Neural cell (in vitro differentiated cells): ENCODE data around the gene CCDC148. TPM values are rescaled to one million over a fixed set of nuclear protein-coding genes. Genes with fewer than 3 reads are reported as not detected.

Experiments
- H2AFZ ChIP-seq: fragments of 200-600, 300-800 bp; sonication (generic), shearing (Covaris generic); 2 replicates; pipeline ENCODE4 v1.6.0; 2014; ENCODE audit warnings: low read depth, mild to moderate bottlenecking, antibody characterized with exemption, low read length, moderate library complexity
- H3F3A ChIP-seq: fragments of 200-600 bp; shearing (Covaris generic); 2 replicates; pipeline ENCODE4 v1.6.1; 2016; ENCODE audit warnings: mild to moderate bottlenecking, moderate library complexity, mixed read lengths, antibody characterized with exemption, low read length; ENCODE audit not compliant: insufficient read depth, poor library complexity, severe bottlenecking
- H3K27ac ChIP-seq: fragments of 200-600, 300-800 bp; sonication (generic), shearing (Covaris generic); 2 replicates; pipeline ENCODE4 v1.5.1; 2014; ENCODE audit warnings: mild to moderate bottlenecking, low read length, moderate library complexity
- H3K27me3 ChIP-seq: fragments of 300-800, 200-600 bp; sonication (generic), shearing (Covaris generic); 2 replicates; pipeline ENCODE4 v1.6.0; 2014; ENCODE audit warnings: mild to moderate bottlenecking, low read depth, low read length, moderate library complexity; ENCODE audit not compliant: insufficient read depth
- H3K36me3 ChIP-seq: fragments of 300-800, 200-600 bp; sonication (generic), shearing (Covaris generic); 2 replicates; pipeline ENCODE4 v1.5.1; 2014; ENCODE audit warnings: mild to moderate bottlenecking, antibody characterized with exemption, low read length, moderate library complexity; ENCODE audit not compliant: insufficient read depth
- H3K4me2 ChIP-seq: fragments of 300-800, 200-600 bp; sonication (generic), shearing (Covaris generic); 2 replicates; pipeline ENCODE4 v1.6.0; 2014; ENCODE audit warnings: mild to moderate bottlenecking, low read length
- H3K4me3 ChIP-seq: fragments of 300-800, 200-600 bp; sonication (generic), shearing (Covaris generic); 2 replicates; pipeline ENCODE4 v1.5.1; 2014; ENCODE audit warnings: mild to moderate bottlenecking, low read length, moderate library complexity
- H3K79me2 ChIP-seq: fragments of 200-600 bp; shearing (Covaris generic); replicated peaks from 2 replicates; pipeline ENCODE4 v1.6.0; 2014; ENCODE audit warnings: mild to moderate bottlenecking, low read length, moderate library complexity; ENCODE audit not compliant: insufficient read depth
- H3K9ac ChIP-seq: fragments of 300-800, 200-600 bp; sonication (generic), shearing (Covaris generic); 2 replicates; pipeline ENCODE4 v1.6.1; 2016; ENCODE audit warnings: mild to moderate bottlenecking, low read length, mixed read lengths
- H3K9me2 ChIP-seq: fragments of 200-600 bp; shearing (Covaris generic); 2 replicates; pipeline ENCODE4 v1.6.1; 2016; ENCODE audit warnings: mild to moderate bottlenecking, low read length, mixed read lengths; ENCODE audit not compliant: insufficient read depth
- H3K9me3 ChIP-seq: fragments of 200-600, 300-800 bp; sonication (generic), shearing (Covaris generic); 2 replicates; pipeline ENCODE4 v1.6.1; 2016; ENCODE audit warnings: mild to moderate bottlenecking, mixed run types, low read length, moderate library complexity, mixed read lengths
- H4K20me1 ChIP-seq: fragments of 200-600 bp; shearing (Covaris generic); 2 replicates; pipeline ENCODE4 v1.6.1; 2016; ENCODE audit warnings: mild to moderate bottlenecking, mixed run types; ENCODE audit not compliant: insufficient read depth
- CTCF ChIP-seq: fragments of 450-650 bp; IDR thresholded peaks from 2 replicates; pipeline ENCODE4 v1.5.1; 2014; ENCODE audit warnings: antibody characterized with exemption, mild to moderate bottlenecking, moderate library complexity; ENCODE audit not compliant: poor library complexity, severe bottlenecking
- EP300 ChIP-seq: fragments of 450-650 bp; conservative IDR thresholded peaks from 2 replicates; pipeline ENCODE4 v1.6.1; 2014; ENCODE audit warnings: antibody characterized with exemption, mild to moderate bottlenecking, moderate library complexity; ENCODE audit not compliant: poor library complexity, severe bottlenecking
- EZH2 ChIP-seq: fragments of 200-600, 300-800 bp; shearing (Covaris generic), sonication (generic); IDR thresholded peaks from 2 replicates; pipeline ENCODE4 v1.6.1; 2014; ENCODE audit warnings: antibody characterized with exemption, low read length, borderline replicate concordance, mild to moderate bottlenecking; ENCODE audit not compliant: insufficient read depth, poor library complexity, severe bottlenecking
- MXI1 ChIP-seq: fragments of 450-650 bp; conservative IDR thresholded peaks from 2 replicates; pipeline ENCODE4 v1.6.1; 2014; ENCODE audit warnings: antibody characterized with exemption, mild to moderate bottlenecking; ENCODE audit not compliant: poor library complexity, severe bottlenecking
- POLR2AphosphoS5 ChIP-seq: IDR thresholded peaks from 2 replicates; pipeline ENCODE4 v1.6.1; 2012
- RAD21 ChIP-seq: fragments of 450-650 bp; conservative IDR thresholded peaks from 2 replicates; pipeline ENCODE4 v1.6.1; 2014; ENCODE audit warnings: antibody characterized with exemption, mild to moderate bottlenecking, moderate library complexity
- SMC3 ChIP-seq: fragments of 450-650 bp; conservative IDR thresholded peaks from 2 replicates; pipeline ENCODE4 v1.6.1; 2014; ENCODE audit warnings: antibody characterized with exemption, mild to moderate bottlenecking, moderate library complexity; ENCODE audit not compliant: poor library complexity
- TAF1 ChIP-seq: IDR thresholded peaks from 2 replicates; pipeline ENCODE4 v1.6.1; 2012; ENCODE audit warnings: low read depth
- polyA plus RNA-seq: library from polyadenylated mRNA; depleted of rRNA; stranded (reverse); fragments of >200 nt; gene quantifications from 2 replicates; pipeline ENCODE4 v1.2.3, GENCODE V29; 2014
- TF ChIP-seq, protein P1 (sequence below): IDR thresholded peaks from 2 replicates; pipeline ENCODE4 v1.6.1; 2012; ENCODE audit warnings: borderline replicate concordance

The CCDC148 gene
- polyA plus RNA-seq, 1 donor from 2014 or later = 1.8 TPM

- H3K9me2 ChIP-seq = no peaks in the 10 kb centered on the region
- TF ChIP-seq CTCF = no peak
- no peak for TF ChIP-seq SMC3
- no peak for TF ChIP-seq RAD21
- no peak for TF ChIP-seq TAF1
- TF ChIP-seq MXI1 = no peak
- no peak for TF ChIP-seq EP300
- TF ChIP-seq, protein P1, sequence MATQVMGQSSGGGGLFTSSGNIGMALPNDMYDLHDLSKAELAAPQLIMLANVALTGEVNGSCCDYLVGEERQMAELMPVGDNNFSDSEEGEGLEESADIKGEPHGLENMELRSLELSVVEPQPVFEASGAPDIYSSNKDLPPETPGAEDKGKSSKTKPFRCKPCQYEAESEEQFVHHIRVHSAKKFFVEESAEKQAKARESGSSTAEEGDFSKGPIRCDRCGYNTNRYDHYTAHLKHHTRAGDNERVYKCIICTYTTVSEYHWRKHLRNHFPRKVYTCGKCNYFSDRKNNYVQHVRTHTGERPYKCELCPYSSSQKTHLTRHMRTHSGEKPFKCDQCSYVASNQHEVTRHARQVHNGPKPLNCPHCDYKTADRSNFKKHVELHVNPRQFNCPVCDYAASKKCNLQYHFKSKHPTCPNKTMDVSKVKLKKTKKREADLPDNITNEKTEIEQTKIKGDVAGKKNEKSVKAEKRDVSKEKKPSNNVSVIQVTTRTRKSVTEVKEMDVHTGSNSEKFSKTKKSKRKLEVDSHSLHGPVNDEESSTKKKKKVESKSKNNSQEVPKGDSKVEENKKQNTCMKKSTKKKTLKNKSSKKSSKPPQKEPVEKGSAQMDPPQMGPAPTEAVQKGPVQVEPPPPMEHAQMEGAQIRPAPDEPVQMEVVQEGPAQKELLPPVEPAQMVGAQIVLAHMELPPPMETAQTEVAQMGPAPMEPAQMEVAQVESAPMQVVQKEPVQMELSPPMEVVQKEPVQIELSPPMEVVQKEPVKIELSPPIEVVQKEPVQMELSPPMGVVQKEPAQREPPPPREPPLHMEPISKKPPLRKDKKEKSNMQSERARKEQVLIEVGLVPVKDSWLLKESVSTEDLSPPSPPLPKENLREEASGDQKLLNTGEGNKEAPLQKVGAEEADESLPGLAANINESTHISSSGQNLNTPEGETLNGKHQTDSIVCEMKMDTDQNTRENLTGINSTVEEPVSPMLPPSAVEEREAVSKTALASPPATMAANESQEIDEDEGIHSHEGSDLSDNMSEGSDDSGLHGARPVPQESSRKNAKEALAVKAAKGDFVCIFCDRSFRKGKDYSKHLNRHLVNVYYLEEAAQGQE = no peak
- TF ChIP-seq POLR2AphosphoS5 = no peak
- TF ChIP-seq EZH2 = no peak
- no peaks in the 10 kb centered on the region for H3K36me3 ChIP-seq
- H3K9me3 ChIP-seq = no peaks in the 10 kb centered on the region
- no peak overlapping the region for H3K4me2 ChIP-seq
- no peak overlapping the region for H2AFZ ChIP-seq
- H3K9ac ChIP-seq = no peak overlapping the region
- H3K4me3 ChIP-seq = no peak overlapping the region
- H3K27ac ChIP-seq = no peak overlapping the region
- no peaks in the 10 kb centered on the region for H3K79me2 ChIP-seq
- H4K20me1 ChIP-seq = no peaks in the 10 kb centered on the region
- no peaks in the 10 kb centered on the region for H3F3A ChIP-seq
- no peaks in the 10 kb centered on the region for H3K27me3 ChIP-seq
Observed at GRCh38 chr2:158393886-158394285, 62.7 kb downstream of the CCDC148 start.

GRCh38 chr2:158392687-158393086 lies 63.9 kb downstream of the CCDC148 start:
- H3K27me3 ChIP-seq = no peaks in the 10 kb centered on the region
- no peaks in the 10 kb centered on the region for H3K36me3 ChIP-seq

More at GRCh38 chr2:158392687-158393086, 63.9 kb downstream of the CCDC148 start:
- no peaks in the 10 kb centered on the region for H3F3A ChIP-seq
- H4K20me1 ChIP-seq = no peaks in the 10 kb centered on the region
- no peak overlapping the region for H3K27ac ChIP-seq
- H3K9me2 ChIP-seq = no peaks in the 10 kb centered on the region
- H3K9ac ChIP-seq = no peak overlapping the region
- no peak overlapping the region for H3K4me2 ChIP-seq
- no peak overlapping the region for H2AFZ ChIP-seq
- H3K9me3 ChIP-seq = no peaks in the 10 kb centered on the region
- TF ChIP-seq EZH2 = no peak
- TF ChIP-seq CTCF = no peak
- no peak for TF ChIP-seq POLR2AphosphoS5
- no peak overlapping the region for H3K4me3 ChIP-seq
- no peaks in the 10 kb centered on the region for H3K79me2 ChIP-seq
